ENCODE data around the gene AGXT2. TPM values are rescaled to one million over a fixed set of nuclear protein-coding genes. Genes with fewer than 3 reads are reported as not detected.
"Not testable (repeated sequence)": the region's sequence is repeated elsewhere in the genome, so short reads cannot be mapped to it uniquely, and the experiment has no call there.

Gene AGXT2
- total and polyA plus RNA-seq, 2 donors (not counting 3 experiments of a cell fraction or from before 2014, with no cell fraction given) = not detected

DNA sequence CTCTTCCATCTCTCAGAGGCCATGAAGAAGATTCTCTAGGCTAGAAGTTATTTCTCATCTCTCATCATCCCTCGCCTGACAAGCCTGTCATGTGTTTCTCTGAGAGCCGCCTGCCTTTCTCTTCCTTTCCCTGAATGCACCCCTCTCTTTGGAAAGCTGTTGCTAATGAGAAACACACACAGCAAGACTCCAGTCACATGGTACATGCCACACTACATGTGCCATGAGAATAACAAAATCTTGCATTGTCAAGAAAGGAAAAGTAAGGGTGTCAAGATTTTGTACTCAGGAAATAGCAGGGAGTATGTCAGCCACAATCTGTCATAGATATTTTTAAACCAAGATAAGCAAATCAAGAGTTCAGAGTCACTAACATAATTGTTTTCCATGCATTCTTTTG is 8.9 kb downstream of the AGXT2 start:
- H3K9me1 ChIP-seq (replicated peaks; ENCODE audit: control insufficient read depth, extremely low read depth, insufficient read depth, low read length) = no peaks in the 10 kb centered on the region
- intact Hi-C loops (cut with micrococcal nuclease) = no loop called here
- H4K20me1 ChIP-seq (replicated peaks; ENCODE audit: control insufficient read depth, extremely low read depth, insufficient read depth, low read length) = no peaks in the 10 kb centered on the region
- peaks cover 2 to 3% of the 10 kb centered on the region in 2 experiments for H3K27me3 ChIP-seq (ENCODE audit: control insufficient read depth in 2 of 2, insufficient read depth in 2 of 2, low read length in 2 of 2)
- H3K27ac ChIP-seq (ENCODE audit: insufficient read depth, low read depth, low read length) = no peak overlapping the region
- no peak overlapping the region for H2AFZ ChIP-seq (ENCODE audit: low read depth, low read length)
- H3K4me3 ChIP-seq (replicated peaks in 1 of 3; ENCODE audit: insufficient read depth in 1 of 3, low read depth in 1 of 3, low read length in 3 of 3) = no peak overlapping the region
- H3K9ac ChIP-seq (replicated peaks; ENCODE audit: extremely low read depth, insufficient read depth, low read length) = no peak overlapping the region
- no peaks in the 10 kb centered on the region for H3K9me3 ChIP-seq (replicated peaks; ENCODE audit: control insufficient read depth, insufficient read depth, low read length)
- H3K79me2 ChIP-seq (ENCODE audit: control insufficient read depth, insufficient read depth, low read length) = no peaks in the 10 kb centered on the region
- BruUV-seq (replicated peaks) = no TSS peak
- dilution Hi-C loops (cut with MboI; ENCODE audit: extremely low pct_ligation_motif_present, low sequenced_read_pairs) = no loop called here
- ChIA-PET CTCF (no interaction called here), POLR2A (no interaction called here)
- no peak for TF ChIP-seq JUN (IDR thresholded peaks at IDR 0.05; ENCODE audit: borderline replicate concordance, insufficient read depth, insufficient read length, low read depth)
- no peak for TF ChIP-seq POLR2AphosphoS5 (IDR thresholded peaks at IDR 0.05; ENCODE audit: insufficient read depth, low read depth, low read length)
- no peaks in the 10 kb centered on the region for H3K36me3 ChIP-seq (ENCODE audit: control insufficient read depth in 2 of 2, extremely low read depth in 1 of 2, insufficient read depth in 2 of 2, low read length in 2 of 2)
- no peaks in the 10 kb centered on the region for H3K4me1 ChIP-seq (ENCODE audit: control insufficient read depth, extremely low read depth, insufficient read depth, low read length)
- FAIRE-seq = no peak
- no peak for DNase-seq (ENCODE audit: low read depth, low spot score)
- no peak overlapping the region for H3K4me2 ChIP-seq (ENCODE audit: insufficient read depth, low read length)

DNA sequence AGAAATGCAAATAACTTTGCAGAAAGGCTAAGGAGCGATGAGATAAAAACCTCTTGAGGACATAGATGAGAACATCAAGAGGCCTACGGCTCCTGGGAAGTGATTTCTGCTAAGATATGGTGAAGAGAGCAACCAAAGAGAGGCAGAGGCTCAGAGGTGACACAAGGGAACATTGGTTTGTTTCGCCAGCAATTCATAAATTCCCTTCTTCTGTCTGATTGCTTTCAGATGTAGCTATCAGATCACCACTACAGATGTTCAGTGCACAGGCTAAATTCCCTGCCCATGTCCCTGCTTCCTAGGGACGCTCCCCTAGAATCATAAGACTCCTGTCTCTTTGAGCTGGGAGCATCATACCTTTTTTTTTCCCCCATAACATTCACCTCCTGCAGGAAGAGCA is 11.2 kb downstream of the AGXT2 start:
- TF ChIP-seq POLR2AphosphoS5 (IDR thresholded peaks at IDR 0.05; ENCODE audit: insufficient read depth, low read depth, low read length) = no peak
- TF ChIP-seq, protein P1, sequence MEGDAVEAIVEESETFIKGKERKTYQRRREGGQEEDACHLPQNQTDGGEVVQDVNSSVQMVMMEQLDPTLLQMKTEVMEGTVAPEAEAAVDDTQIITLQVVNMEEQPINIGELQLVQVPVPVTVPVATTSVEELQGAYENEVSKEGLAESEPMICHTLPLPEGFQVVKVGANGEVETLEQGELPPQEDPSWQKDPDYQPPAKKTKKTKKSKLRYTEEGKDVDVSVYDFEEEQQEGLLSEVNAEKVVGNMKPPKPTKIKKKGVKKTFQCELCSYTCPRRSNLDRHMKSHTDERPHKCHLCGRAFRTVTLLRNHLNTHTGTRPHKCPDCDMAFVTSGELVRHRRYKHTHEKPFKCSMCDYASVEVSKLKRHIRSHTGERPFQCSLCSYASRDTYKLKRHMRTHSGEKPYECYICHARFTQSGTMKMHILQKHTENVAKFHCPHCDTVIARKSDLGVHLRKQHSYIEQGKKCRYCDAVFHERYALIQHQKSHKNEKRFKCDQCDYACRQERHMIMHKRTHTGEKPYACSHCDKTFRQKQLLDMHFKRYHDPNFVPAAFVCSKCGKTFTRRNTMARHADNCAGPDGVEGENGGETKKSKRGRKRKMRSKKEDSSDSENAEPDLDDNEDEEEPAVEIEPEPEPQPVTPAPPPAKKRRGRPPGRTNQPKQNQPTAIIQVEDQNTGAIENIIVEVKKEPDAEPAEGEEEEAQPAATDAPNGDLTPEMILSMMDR (IDR thresholded peaks at IDR 0.05; ENCODE audit: extremely low read depth in 1 of 2, insufficient read depth in 1 of 2, low read depth in 1 of 2, low read length in 2 of 2) = no peak
- TF ChIP-seq, protein P2, sequence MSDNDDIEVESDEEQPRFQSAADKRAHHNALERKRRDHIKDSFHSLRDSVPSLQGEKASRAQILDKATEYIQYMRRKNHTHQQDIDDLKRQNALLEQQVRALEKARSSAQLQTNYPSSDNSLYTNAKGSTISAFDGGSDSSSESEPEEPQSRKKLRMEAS (IDR thresholded peaks at IDR 0.05; ENCODE audit: insufficient read depth, insufficient read length) = no peak
- TF ChIP-seq MYC (IDR thresholded peaks at IDR 0.05; ENCODE audit: low read depth, low read length) = no peak
- TF ChIP-seq FOS (IDR thresholded peaks at IDR 0.05; ENCODE audit: borderline replicate concordance, insufficient read depth, low read length) = no peak
- no peak for TF ChIP-seq JUN (IDR thresholded peaks at IDR 0.05; ENCODE audit: borderline replicate concordance, insufficient read depth, insufficient read length, low read depth)
- no peak for TF ChIP-seq POLR2A (IDR thresholded peaks at IDR 0.05; ENCODE audit: low read depth, low read length)
- no peak for TF ChIP-seq GATA2 (IDR thresholded peaks at IDR 0.05; ENCODE audit: insufficient read depth, insufficient read length, low read depth, low read length)
- no peak for TF ChIP-seq EZH2 (IDR thresholded peaks at IDR 0.05; ENCODE audit: borderline replicate concordance, low read depth, low read length, severe bottlenecking)
- no peaks in the 10 kb centered on the region for H3K79me2 ChIP-seq (ENCODE audit: control insufficient read depth, insufficient read depth, low read length)
- H3K27ac ChIP-seq (ENCODE audit: insufficient read depth, low read depth, low read length) = no peak overlapping the region
- DNase-seq (ENCODE audit: low read depth, low spot score) (no peak), FAIRE-seq (no peak)
- H2AFZ ChIP-seq (ENCODE audit: low read depth, low read length) = no peak overlapping the region
- no peaks in the 10 kb centered on the region for H3K36me3 ChIP-seq (ENCODE audit: control insufficient read depth in 2 of 2, extremely low read depth in 1 of 2, insufficient read depth in 2 of 2, low read length in 2 of 2)
- H3K27me3 ChIP-seq (ENCODE audit: control insufficient read depth in 2 of 2, insufficient read depth in 2 of 2, low read length in 2 of 2) = peaks cover 3% of the 10 kb centered on the region in 2 experiments
- H3K9me1 ChIP-seq (replicated peaks; ENCODE audit: control insufficient read depth, extremely low read depth, insufficient read depth, low read length) = no peaks in the 10 kb centered on the region
- no peaks in the 10 kb centered on the region for H3K4me1 ChIP-seq (ENCODE audit: control insufficient read depth, extremely low read depth, insufficient read depth, low read length)
- no peak overlapping the region for H3K9ac ChIP-seq (replicated peaks; ENCODE audit: extremely low read depth, insufficient read depth, low read length)
- no TSS peak for BruUV-seq (replicated peaks)
- dilution Hi-C loops (cut with MboI; ENCODE audit: extremely low pct_ligation_motif_present, low sequenced_read_pairs) (no loop called here), intact Hi-C loops (cut with micrococcal nuclease) (no loop called here)
- H3K4me3 ChIP-seq (replicated peaks in 1 of 3; ENCODE audit: insufficient read depth in 1 of 3, low read depth in 1 of 3, low read length in 3 of 3) = no peak overlapping the region
- ChIA-PET POLR2A (no interaction called here), CTCF (interaction anchor here (0.8 kb wide), 1 partner anchor 33 kb away, joined by 3 read pairs; no protein-coding TSS in a partner anchor)
- no peaks in the 10 kb centered on the region for H3K9me3 ChIP-seq (replicated peaks; ENCODE audit: control insufficient read depth, insufficient read depth, low read length)
- H3K4me2 ChIP-seq (ENCODE audit: insufficient read depth, low read length) = no peak overlapping the region
- no peaks in the 10 kb centered on the region for H4K20me1 ChIP-seq (replicated peaks; ENCODE audit: control insufficient read depth, extremely low read depth, insufficient read depth, low read length)

DNA sequence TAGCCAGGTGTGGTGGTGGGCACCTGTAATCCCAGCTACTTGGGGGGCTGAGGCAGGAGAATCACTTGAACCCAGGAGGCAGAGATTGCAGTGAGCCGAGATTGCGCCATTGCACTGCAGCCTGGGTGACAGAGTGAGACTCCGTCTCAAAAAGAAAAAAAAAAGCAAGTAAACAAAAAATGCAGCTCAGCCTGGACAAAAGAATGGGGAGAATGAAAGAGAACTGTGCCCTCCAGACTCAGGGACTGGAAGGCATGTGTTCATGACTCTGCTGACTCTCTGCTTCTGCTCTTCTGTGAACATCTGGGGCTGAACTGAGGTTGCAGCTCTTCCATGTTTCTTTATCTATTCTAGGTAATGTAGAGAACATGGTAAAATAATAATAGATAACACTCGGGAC is 11.8 kb downstream of the AGXT2 start:
- H3K4me2 ChIP-seq (ENCODE audit: insufficient read depth, low read length); H4K20me1 ChIP-seq (replicated peaks; ENCODE audit: control insufficient read depth, extremely low read depth, insufficient read depth, low read length); POLR2A ChIA-PET; dilution Hi-C loops (cut with MboI; ENCODE audit: extremely low pct_ligation_motif_present, low sequenced_read_pairs); H3K27me3 ChIP-seq (ENCODE audit: control insufficient read depth in 2 of 2, insufficient read depth in 2 of 2, low read length in 2 of 2); BruUV-seq (replicated peaks); H3K4me1 ChIP-seq (ENCODE audit: control insufficient read depth, extremely low read depth, insufficient read depth, low read length); H3K79me2 ChIP-seq (ENCODE audit: control insufficient read depth, insufficient read depth, low read length); H3K4me3 ChIP-seq (replicated peaks in 1 of 3; ENCODE audit: insufficient read depth in 1 of 3, low read depth in 1 of 3, low read length in 3 of 3); H2AFZ ChIP-seq (ENCODE audit: low read depth, low read length); FAIRE-seq; H3K9me1 ChIP-seq (replicated peaks; ENCODE audit: control insufficient read depth, extremely low read depth, insufficient read depth, low read length); H3K36me3 ChIP-seq (ENCODE audit: control insufficient read depth in 2 of 2, extremely low read depth in 1 of 2, insufficient read depth in 2 of 2, low read length in 2 of 2); H3K27ac ChIP-seq (ENCODE audit: insufficient read depth, low read depth, low read length); H3K9me3 ChIP-seq (replicated peaks; ENCODE audit: control insufficient read depth, insufficient read depth, low read length); H3K9ac ChIP-seq (replicated peaks; ENCODE audit: extremely low read depth, insufficient read depth, low read length); DNase-seq (ENCODE audit: low read depth, low spot score); intact Hi-C loops (cut with micrococcal nuclease): not testable (repeated sequence)
- CTCF ChIA-PET = interaction anchor here (0.8 kb wide), 1 partner anchor 33 kb away, joined by 3 read pairs; no protein-coding TSS in a partner anchor

Measured in endothelial cell of umbilical vein (primary cell).